ENCODE results near the gene ITGB5.

ITGB5 gene

GRCh38 chr3:124867511-124867910 is 19.7 kb downstream of the ITGB5 start:
- no peak for DNase-seq (ENCODE audit: low spot score)

DNA sequence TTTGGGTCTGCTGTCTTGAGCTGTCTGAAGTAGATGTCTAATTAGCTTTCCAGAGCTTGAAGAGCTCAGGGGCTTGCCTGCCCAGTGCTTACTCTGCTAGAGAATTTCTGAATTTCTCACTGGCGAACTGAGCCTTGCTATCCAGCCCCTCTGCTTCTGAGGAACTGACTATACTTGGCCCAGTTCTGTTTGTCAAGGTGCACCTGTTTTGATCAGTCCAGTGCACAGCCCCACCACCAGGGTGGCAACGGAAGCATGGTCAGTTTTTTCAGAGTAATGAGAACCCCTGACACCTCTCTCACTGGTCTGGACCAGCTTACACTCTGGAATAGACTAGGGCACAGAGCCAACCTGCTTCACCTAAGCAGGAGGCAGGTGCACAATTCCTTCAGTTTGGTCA is 25.2 kb downstream of the ITGB5 start:
- DNase-seq (ENCODE audit: low spot score) = no peak

DNA sequence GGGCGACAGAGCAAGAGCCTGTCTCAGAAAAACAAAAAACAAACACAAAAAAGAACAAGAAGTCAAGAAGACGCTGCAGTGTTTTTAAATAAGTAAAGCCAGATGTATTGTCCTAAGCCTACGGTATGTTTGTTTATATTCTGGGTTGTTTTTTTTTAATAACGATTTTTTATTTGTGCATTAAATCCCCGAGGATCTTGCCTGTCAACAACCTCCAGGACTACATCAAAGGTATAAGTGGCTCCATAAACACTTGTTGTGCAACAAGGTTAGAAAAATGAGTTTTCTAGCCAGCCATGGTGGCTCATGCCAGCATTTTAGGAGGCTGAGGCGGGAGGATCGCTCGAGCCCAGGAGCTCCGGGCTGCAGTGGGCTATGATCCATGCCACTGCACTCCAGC is 26.1 kb downstream of the ITGB5 start:
- DNase-seq (ENCODE audit: low spot score) = no peak

GRCh38 chr3:124860599-124860998 is 26.6 kb downstream of the ITGB5 start:
- peak; percentile 89 for DNase-seq (ENCODE audit: low spot score)

- DNase-seq (ENCODE audit: low spot score) = peak; percentile 93
Measured at GRCh38 chr3:124859025-124859424, 28.1 kb downstream of the ITGB5 start.

GRCh38 chr3:124858275-124858674 is 28.9 kb downstream of the ITGB5 start:
- DNase-seq (ENCODE audit: low spot score) = no peak

GRCh38 chr3:124856677-124857076 is 30.5 kb downstream of the ITGB5 start:
- no peak for DNase-seq (ENCODE audit: low spot score)

DNA sequence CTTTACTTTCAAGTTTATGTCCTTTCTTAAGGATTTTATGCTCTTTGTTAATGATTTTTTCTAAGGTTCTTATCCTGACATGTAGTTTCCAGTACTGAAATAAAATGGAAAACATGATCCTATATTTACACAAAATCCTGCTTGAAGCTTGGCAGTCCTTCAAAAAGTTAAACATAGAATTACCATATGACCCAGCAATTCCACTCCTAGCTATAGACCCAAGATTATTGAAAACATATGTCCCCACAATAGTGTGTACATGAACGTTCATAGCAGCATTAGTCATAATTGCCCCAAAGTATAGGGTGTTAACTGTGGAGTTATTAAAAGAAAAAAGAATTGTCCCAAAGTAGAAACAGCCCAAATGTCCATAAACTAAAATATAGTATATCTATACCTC is 33.2 kb downstream of the ITGB5 start:
- DNase-seq (ENCODE audit: low spot score) = no peak

DNA sequence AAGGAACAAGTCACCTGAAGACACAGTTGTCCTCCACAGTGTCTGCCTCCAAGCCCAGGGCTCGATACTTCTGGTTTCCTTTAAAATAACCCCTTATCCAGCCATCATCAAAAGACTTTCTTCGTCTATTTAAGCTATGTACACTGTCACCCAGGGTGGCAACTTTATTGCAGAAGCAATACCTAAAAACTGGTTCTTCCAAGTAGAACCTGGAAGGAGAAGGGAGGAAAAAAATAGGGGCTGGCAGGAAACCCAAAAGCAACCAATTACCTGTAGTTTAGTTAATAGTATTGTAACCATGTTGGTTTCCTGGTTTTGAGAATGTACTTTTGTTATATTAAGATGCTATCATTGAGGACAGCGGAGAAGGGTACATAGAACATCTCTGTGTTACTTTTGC is 33.7 kb downstream of the ITGB5 start:
- DNase-seq (ENCODE audit: low spot score) = no peak

GRCh38 chr3:124851905-124852304 is 35.3 kb downstream of the ITGB5 start:
- DNase-seq (ENCODE audit: low spot score) = no peak

GRCh38 chr3:124851136-124851535 is 36.0 kb downstream of the ITGB5 start:
- no peak for DNase-seq (ENCODE audit: low spot score)

DNA sequence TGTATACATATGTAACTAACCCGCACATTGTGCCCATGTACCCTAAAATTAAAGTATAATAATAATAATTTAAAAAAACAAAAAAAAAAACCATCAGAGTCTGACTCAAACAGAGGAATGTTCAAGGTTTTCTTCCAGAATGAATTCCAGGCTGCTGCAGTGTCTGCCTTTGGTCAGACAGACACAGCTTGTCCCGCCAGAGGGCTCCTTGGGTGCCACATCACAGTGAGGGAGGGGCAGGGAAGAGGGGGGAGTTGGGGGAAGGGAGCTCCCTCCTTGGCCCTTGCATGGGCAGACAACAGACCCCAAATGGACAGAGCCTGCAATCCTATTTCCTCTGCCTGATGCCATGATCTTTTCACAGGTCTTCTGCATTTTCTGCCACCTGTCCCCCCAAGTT is 36.5 kb downstream of the ITGB5 start:
- no peak for DNase-seq (ENCODE audit: low spot score)

DNA sequence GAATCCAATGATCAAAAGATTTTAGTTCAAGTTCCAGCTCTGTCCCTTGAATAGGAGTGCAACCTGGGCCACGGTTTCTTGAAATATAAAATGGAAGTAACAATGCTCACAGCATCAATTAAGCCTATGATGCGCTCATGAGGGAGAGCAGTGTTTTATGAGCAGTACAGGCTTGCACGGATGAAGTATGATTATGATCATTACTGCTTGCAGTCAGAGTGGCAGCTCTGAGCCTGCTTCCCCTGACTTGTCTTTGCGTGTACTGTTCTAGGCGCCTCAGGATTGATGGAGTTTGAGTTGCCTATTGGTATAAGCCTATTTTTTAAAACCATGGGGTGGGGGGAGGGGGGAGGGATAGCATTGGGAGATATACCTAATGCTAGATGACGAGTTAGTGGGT is 37.0 kb downstream of the ITGB5 start:
- DNase-seq (ENCODE audit: low spot score) = no peak

DNA sequence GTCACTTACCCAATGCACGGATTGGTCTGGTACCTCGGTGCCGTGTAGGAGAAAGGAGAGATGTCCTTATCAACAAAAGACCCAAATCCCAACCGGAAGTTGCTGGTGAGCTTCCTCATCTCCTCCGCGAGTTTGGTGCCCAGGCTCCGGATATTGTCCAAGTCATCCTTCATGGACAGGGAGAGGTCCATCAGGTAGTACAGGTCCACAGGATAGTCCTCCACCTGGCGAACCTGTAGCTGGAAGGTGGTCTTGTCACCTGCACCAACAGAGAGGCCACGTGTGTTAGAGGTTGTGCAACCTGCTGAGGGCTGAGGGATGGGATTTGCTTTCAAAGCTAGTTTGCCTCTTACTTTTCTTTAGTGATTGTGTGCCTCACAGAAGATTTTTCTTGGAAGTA is 38.9 kb downstream of the ITGB5 start:
- no peak for DNase-seq (ENCODE audit: low spot score)

DNA sequence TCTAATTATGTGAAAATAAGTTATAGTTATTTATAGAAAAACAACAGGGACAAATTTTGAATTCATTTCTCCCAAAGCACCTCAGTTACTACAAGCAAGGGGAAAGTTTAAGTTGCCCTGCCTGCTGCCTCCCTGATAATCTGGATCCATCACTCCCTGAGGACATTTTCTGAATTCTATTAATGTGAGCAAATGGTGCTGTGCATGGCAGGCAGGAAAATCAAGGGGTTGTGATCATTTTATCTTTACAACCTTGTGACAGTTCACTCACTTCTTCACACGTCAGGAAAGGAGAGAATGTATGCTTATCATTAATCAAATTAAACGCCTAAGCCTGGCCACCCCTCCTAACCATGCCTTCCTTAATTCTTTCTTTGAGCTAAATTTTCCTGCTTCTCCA is 39.3 kb downstream of the ITGB5 start:
- DNase-seq (ENCODE audit: low spot score) = no peak

DNA sequence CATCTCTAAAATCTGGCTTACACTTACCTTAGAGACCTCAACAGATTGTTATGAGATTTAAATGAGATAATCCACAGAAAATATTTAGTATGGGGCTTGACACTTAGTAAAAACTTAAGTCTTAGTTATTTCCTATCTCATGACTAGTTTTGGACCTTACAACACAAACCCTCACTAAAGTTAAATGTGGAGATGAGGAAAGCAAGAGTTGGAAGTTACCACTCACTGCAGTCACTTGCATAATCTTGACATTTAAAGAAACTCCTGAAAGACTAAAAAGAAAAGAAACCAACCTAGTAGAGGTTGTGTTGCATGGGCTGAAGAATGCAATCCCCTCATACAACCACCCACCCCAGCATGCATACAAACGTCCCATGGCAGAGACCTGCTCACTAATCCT is 40.1 kb downstream of the ITGB5 start:
- DNase-seq (ENCODE audit: low spot score) = no peak

GRCh38 chr3:124846189-124846588 is 41.0 kb downstream of the ITGB5 start:
- DNase-seq (ENCODE audit: low spot score) = no peak

DNA sequence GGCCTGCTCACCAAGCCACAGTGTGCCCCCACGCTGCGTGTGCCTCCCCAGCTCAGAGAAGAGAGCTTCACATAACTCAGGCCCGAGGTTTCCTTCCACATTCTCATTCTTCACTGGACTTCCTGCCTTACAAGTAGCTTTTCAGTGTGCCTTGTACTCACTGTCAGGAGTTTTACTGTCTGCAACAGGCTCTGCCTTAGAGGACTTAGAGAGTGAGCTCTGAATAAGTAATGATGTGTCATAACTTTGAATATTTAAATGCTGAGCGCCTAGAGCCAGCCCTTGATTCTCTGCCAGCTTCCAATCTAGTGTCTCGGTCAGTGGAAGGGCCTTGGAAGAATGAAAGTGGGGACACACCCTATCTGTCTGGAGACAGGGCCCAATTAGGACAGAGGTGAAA is 41.8 kb downstream of the ITGB5 start:
- DNase-seq (ENCODE audit: low spot score) = peak; percentile 78

DNA sequence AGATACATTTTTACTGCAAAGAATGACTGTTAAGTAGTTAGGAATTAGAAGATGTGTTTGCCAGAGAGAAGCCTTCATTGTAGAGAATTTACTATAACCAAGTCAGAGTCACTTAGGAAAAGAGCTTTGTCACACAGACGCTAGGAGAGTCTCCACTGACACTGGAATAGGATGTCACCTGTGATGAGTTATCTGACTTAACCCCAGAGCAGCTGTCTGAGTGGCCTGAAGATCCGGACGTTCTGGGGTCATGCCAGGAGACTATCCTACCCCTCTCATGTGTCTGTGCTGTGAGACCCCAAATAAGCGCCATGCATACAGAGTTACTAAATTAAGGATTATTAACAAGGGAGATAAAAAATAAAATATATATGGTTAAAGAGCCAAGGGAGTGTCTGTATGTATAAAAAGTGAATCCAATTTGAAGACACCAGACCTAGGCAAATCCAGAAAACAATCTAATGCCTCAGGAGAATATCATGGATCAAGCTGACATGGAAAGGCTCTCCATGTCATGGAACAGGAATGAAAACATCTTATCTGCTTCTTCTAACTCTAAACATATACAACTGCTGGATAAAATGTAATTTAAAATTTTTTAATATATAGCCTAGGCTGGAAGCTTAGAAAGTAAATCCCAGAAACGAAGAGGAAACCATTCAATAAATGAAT is 43.5 kb downstream of the ITGB5 start:
- no peak for DNase-seq (ENCODE audit: low spot score)

DNA sequence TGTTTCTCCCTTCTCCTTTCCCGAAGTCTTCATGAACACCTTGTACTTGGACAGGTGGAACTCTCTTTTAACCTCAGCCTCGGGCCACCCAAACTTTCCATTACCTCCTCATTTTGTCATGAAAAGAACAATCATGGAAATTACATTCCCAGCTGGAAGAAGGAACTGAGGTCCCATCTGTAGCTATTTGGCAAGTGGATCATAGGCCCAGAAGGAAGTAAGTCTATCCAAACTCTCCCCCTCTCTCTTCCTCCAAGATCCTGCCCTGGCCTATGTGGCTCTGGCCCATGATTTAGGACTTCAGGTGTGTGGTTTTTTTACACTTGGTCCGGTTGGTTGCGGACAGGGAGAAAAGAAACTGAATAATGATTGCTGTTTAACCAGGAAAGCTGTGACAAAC is 44.1 kb downstream of the ITGB5 start:
- no peak for DNase-seq (ENCODE audit: low spot score)

DNA sequence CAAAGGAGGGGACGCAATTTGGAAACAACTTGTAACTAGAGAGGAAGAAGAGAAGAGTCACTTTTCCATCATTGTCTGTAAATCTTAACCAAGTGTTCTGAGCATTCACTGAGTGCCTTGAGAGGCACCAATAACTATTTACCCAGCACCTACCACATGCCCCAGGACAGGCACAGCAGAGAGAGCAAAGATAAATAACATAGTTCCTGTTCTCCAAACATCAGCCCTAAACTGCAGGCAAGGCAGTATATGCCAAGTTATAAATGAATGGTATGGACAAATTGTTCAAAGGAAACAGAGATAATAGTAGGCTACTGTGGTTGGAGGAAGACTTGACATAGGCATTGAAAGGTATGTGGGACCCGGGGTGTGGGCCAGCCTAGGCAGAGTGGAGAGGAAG is 45.6 kb downstream of the ITGB5 start:
- DNase-seq (ENCODE audit: low spot score) = no peak

DNA sequence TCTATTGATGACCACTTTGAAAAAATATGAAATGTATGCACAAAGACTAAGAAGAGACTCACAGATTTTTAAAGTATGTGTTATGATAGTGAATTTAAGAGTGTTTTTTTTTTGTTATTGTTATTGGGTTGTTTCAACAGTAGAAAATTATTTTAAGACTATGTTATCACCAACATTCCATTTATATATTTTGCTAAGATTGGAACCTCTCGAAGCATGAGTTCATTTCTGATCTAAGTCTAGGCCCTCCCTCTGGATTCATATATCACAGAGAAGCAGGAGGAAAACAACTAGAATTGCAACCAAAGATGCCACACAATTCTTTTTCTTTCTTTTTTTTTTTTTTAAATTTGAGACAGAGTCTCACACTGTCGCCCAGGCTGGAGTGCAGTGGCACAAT is 46.8 kb downstream of the ITGB5 start:
- DNase-seq (ENCODE audit: low spot score) = no peak

DNA sequence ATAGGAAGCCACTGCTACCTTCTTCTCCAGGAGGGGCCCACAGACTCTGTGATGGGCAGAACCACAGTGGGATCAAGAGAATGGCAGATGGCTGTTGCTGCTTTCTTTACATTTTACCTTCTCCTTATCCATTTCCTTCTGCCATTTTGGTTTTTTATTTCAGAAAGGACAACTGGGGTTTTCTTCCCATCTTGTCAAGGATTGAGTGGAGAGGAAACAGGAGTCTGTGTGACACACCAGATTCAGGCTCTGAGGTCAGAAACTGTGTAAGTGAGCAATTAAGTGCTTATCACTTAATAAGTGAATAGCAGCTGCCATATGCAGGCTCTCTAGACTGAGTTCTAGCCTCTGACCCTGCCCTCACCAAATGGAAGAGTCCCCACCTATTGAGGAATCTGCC is 47.3 kb downstream of the ITGB5 start:
- DNase-seq (ENCODE audit: low spot score) = no peak

GRCh38 chr3:124838963-124839362 is 48.2 kb downstream of the ITGB5 start:
- DNase-seq (ENCODE audit: low spot score) = no peak

- peak; percentile 78 for DNase-seq (ENCODE audit: low spot score)
Measured at GRCh38 chr3:124837730-124838186, 49.4 kb downstream of the ITGB5 start.

All from kidney capillary endothelial cell (primary cell).